HG03469 (cell line): ENCODE data around the gene AKR1C4.
"Not testable (repeated sequence)": the region's sequence is repeated elsewhere in the genome, so short reads cannot be mapped to it uniquely, and the experiment has no call there.

Source experiments
- ATAC-seq: cut with Tn5 transposase; IDR thresholded peaks from one replicate; pipeline ENCODE4 v1.9.1; 2021; ENCODE audit warnings: mild to moderate bottlenecking, moderate library complexity, moderate number of reproducible peaks; ENCODE audit not compliant: unreplicated experiment

AKR1C4 gene

GRCh38 chr10:5199398-5199797 lies 2.8 kb downstream of the AKR1C4 start:
- ATAC-seq: no peak

DNA sequence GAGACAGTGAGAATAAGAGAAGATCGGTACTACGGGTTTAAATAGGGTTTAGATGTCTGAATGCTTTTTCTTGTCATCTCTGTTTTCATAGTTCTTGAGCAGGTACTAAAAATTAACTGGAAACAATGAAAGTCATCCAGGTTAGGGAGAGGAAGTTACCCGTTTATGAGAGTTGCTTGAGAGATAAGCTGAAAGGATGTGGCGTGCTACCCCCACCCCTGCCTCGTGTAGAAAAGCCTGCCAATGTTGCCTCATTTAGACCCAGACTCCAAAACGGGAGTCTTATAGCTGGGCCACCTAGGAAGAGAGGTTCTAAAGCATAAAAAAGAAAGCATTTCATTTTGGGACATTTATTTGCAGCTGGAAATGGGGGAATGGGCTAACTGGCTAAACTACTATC lies 10.2 kb downstream of the AKR1C4 start:
- ATAC-seq: no peak

- not testable (repeated sequence) for ATAC-seq
Measured at GRCh38 chr10:5209776-5210175, 13.1 kb downstream of the AKR1C4 start.

DNA sequence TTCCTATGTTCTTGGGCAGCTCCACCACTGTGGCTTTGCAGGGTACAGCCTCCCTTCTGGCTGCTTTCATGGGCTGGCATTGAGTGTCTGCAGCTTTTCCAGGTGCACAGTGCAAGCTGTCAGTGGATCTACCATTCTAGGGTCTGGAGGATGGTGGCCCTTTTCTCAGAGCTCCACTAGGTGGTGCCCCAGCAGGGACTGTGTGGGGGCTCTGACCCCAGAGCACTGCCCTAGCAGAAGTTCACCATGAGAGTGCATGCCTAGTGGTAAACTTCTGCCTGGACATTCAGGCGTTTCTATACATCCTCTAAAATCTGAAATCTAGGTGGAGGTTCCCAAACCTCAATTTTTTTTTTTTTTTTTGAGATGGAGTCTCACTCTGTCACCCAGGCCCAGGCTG lies 13.6 kb downstream of the AKR1C4 start:
- ATAC-seq: not testable (repeated sequence)

GRCh38 chr10:5211696-5212536 lies 15.3 kb downstream of the AKR1C4 start:
- no peak for ATAC-seq

- ATAC-seq: no peak
Measured at GRCh38 chr10:5216801-5217200, 20.2 kb downstream of the AKR1C4 start.

GRCh38 chr10:5219262-5219661 lies 22.6 kb downstream of the AKR1C4 start:
- ATAC-seq: no peak

GRCh38 chr10:5222942-5223341 lies 26.3 kb downstream of the AKR1C4 start:
- not testable (repeated sequence) for ATAC-seq

DNA sequence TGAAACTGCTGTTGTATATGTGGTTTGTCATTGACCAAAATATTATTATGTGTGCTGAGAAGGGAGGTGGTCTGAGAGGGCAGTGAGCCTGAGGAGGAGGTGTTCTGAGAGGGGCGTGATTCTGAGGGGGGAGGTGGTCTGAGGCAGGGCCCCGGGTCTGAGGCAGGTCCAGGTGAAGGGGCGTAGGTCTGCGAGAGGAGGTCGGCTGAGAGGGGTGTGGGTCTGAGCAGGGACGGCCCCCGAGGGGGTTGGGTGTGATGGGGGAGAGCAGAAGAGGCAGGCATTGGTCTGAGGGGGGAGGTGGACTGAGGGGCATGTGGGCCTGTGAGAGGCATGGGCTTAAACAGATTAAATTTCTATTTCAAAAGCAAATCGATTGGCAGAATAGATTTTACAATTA lies 32.4 kb downstream of the AKR1C4 start:
- no peak for ATAC-seq

DNA sequence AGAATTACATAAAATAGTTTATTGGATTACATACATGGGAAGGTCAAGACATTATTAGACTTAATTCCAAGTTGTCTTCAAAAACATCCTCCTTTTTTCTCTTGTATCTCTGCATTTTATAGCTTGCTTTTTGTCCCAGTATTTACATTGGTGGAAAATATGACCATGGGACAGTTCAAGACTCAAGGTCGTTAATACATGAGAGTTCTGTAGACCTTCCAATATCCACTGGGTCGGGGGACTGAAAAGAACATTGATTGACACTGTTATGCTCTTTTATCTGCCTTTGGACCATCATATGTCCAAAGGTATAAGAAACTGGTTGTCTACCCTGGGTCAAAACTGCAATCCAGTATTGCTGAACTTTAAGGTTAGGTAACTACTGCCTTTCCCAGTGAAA lies 36.7 kb downstream of the AKR1C4 start:
- ATAC-seq: no peak

GRCh38 chr10:5234106-5234860 lies 37.6 kb downstream of the AKR1C4 start:
- no peak for ATAC-seq

GRCh38 chr10:5237541-5237940 lies 40.9 kb downstream of the AKR1C4 start:
- not testable (repeated sequence) for ATAC-seq

DNA sequence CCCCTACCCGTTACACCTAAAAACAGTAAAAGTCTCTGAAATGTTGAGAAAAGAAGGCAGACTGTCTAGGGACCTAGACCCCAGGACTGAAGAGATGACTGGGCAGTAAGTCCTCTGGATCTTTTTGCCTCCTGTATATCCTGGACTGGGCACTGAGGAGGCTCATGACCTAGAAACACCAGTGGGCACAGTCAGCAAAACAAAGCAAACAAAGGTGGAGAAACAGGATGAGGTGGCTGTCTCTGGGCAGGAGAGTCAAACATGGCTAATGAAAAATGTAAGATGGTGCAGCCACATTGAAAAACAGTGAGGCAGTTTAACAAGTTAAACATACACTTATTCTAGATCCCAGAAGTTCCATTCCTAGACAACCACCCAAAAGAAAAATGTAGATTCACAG lies 45.9 kb downstream of the AKR1C4 start:
- no peak for ATAC-seq

DNA sequence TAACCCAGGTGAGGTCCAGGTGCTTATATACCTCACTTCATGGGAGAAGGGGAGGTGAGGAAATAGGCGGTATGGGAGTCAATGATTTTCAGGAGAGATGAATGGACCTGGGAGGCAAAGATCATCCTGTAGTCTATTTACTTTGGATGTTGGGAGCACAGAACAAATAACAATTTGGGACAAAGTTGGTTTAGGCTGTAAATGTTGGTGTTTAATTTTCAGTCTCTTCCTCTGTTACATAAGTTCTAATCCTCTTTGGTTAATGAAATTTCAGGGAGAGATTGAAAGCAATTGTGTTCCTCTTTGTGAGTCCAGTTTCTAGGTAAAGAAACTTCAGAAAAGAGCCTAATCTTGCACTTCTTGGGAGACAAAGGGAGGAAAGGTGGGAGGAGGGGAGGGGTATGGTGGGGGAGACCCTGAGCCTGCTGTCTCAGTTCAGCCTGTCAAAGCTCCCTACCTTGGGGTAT lies 46.9 kb downstream of the AKR1C4 start:
- no peak for ATAC-seq

GRCh38 chr10:5252177-5253037 lies 55.8 kb downstream of the AKR1C4 start:
- no peak for ATAC-seq

GRCh38 chr10:5254488-5254887 lies 57.9 kb downstream of the AKR1C4 start:
- no peak for ATAC-seq

DNA sequence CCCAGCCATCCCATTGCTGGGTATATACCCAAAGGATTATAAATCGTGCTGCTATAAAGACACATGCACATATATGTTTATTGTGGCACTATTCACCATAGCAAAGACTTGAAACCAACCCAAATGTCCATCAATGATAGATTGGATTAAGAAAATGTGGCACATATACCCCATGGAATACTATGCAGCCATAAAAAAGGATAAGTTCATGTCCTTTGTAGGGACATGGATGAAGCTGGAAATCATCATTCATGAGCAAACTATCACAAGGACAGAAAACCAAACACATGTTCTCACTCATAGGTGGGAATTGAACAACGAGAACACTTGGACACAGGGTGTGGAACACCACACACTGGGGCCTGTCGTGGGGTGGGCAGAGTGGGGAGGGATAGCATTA lies 61.1 kb downstream of the AKR1C4 start:
- not testable (repeated sequence) for ATAC-seq

DNA sequence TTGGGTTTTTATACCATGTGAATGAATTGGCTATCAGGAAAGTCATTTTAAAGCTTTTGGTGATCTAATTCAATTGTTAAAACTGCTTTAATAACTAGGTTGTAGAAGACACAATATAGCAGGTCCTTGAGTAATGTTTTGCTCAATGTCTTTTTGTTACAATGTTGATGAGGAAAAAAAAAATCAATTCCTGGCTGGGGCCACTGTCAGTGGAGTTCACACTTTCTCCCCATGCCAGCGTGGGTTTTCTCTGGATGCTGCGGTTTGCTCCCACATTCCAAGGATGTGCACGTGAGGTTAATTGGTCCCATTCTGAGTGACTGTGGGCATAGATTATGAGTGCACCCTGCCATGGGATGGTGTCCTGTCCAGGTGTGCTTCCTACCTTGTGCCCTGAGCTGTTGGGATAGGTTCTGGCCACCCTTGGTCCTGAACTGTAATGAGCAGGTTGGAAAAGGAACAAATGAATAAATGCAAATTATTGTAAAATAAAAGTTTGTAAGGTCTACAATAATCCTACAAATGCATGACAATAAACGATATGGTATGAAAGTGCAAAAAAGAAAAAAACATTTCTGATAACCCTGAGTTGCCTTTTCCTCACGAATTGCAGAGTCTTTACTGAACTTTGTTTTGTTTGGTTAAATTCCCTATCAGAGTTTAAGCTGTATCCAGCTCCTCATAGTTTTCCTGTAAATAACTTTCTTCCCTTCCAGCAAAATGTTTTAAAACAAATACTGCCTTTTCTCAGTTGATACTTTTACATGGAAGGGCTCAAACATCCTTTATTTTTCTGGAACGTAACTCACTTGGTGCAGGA lies 62.7 kb downstream of the AKR1C4 start:
- no peak for ATAC-seq

DNA sequence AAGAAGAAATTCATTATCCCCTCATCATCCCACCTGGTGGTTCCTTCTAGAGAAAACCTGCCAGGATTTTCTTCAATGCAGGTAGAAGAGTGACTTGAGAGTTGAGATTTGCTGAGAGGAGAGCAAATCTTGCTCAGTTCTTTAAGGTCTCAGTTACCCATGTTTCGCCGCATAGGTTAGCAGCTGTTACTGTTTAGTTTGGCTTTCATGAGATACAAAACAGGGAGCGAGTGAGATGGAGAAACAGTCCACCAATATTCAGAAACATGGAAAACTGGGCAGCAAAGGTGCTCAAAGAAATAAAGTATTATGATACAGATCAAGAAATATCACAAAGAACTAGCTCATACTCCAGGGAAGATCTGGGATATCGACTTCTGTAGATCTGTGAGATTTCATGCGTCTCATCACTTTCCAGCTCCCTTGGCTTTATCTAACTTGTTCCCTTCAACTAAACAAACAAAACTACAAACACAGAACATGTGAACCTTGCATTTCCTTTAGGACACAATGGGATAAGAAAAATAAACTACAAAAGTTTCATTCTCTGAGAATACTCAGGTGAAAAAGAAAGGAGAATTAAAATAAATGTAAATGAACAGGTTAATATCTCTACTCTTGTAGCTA lies 63.4 kb downstream of the AKR1C4 start:
- no peak for ATAC-seq

- ATAC-seq: no peak
Measured at GRCh38 chr10:5260828-5261227, 64.2 kb downstream of the AKR1C4 start.
